NT2/D1 (cell line): ENCODE measurements around the gene P2RX2.

ENCODE experiments used
- DNase-seq: peaks from one replicate; pipeline ENCODE4 v3.0.0-alpha.2; 2011; ENCODE audit warnings: low read depth, low spot score
- H3K27me3 ChIP-seq: 2 replicates; pipeline ENCODE4 v1.6.0; 2011; ENCODE audit warnings: mild to moderate bottlenecking; ENCODE audit not compliant: insufficient read length, insufficient read depth
- H3K36me3 ChIP-seq: 2 replicates; pipeline ENCODE4 v1.6.1; 2011; ENCODE audit warnings: mild to moderate bottlenecking, low read length, mixed read lengths; ENCODE audit not compliant: insufficient read depth, insufficient read length
- H3K4me1 ChIP-seq: 2 replicates; pipeline ENCODE4 v1.5.1; 2011; ENCODE audit not compliant: insufficient read depth, insufficient read length
- H3K4me3 ChIP-seq: 2 replicates; pipeline ENCODE4 v1.5.1; 2011; ENCODE audit warnings: low read depth; ENCODE audit not compliant: insufficient read length
- H3K9ac ChIP-seq: 2 replicates; pipeline ENCODE4 v1.6.0; 2011; ENCODE audit warnings: low read depth; ENCODE audit not compliant: insufficient read length
- H3K9me3 ChIP-seq: 2 replicates; pipeline ENCODE4 v1.5.1; 2011; ENCODE audit warnings: mild to moderate bottlenecking, low read length; ENCODE audit not compliant: insufficient read depth
- SUZ12 ChIP-seq: IDR thresholded peaks from 2 replicates; pipeline ENCODE4 v1.6.1; 2011; ENCODE audit not compliant: insufficient read length, insufficient read depth; ENCODE audit errors: extremely low read depth
- YY1 ChIP-seq: IDR thresholded peaks from 2 replicates; pipeline ENCODE4 v1.6.1; 2011; ENCODE audit not compliant: insufficient read length, insufficient read depth
- ZNF274 ChIP-seq: IDR thresholded peaks from 2 replicates; pipeline ENCODE4 v1.6.1; 2011; ENCODE audit warnings: mild to moderate bottlenecking, low read depth, low read length

P2RX2 gene

GRCh38 chr12:132635076-132635955 is 16.7 kb downstream of the P2RX2 start:
- Histone ChIP-seq H3K9me3 (no peaks in the 10 kb centered on the region), H3K4me1 (peaks cover 6% of the 10 kb centered on the region), H3K27me3 (no peaks in the 10 kb centered on the region), H3K36me3 (peaks cover 97% of the 10 kb centered on the region), H3K4me3 (no peak overlapping the region), H3K9ac (no peak overlapping the region)
- no peak for TF ChIP-seq SUZ12
- no peak for TF ChIP-seq ZNF274
- TF ChIP-seq YY1: no peak
- no peak for DNase-seq

GRCh38 chr12:132637811-132638210 is 19.2 kb downstream of the P2RX2 start:
- no peaks in the 10 kb centered on the region for H3K27me3 ChIP-seq
- peaks cover 97% of the 10 kb centered on the region for H3K36me3 ChIP-seq
- H3K4me3 ChIP-seq: no peak overlapping the region
- no peaks in the 10 kb centered on the region for H3K9me3 ChIP-seq
- TF ChIP-seq ZNF274: no peak
- no peak for TF ChIP-seq SUZ12
- no peak for TF ChIP-seq YY1
- H3K4me1 ChIP-seq: peaks cover 6% of the 10 kb centered on the region
- no peak overlapping the region for H3K9ac ChIP-seq
- DNase-seq: no peak

GRCh38 chr12:132638541-132639408 is 20.2 kb downstream of the P2RX2 start:
- Histone ChIP-seq H3K4me3 (no peak overlapping the region), H3K36me3 (peaks cover 97% of the 10 kb centered on the region), H3K9ac (no peak overlapping the region), H3K4me1 (peaks cover 6% of the 10 kb centered on the region), H3K9me3 (no peaks in the 10 kb centered on the region), H3K27me3 (no peaks in the 10 kb centered on the region)
- TF ChIP-seq SUZ12 (no peak), YY1 (no peak)
- DNase-seq: no peak

- no peaks in the 10 kb centered on the region for H3K9me3 ChIP-seq
- H3K4me3 ChIP-seq: no peak overlapping the region
- peaks cover 6% of the 10 kb centered on the region for H3K4me1 ChIP-seq
- no peaks in the 10 kb centered on the region for H3K27me3 ChIP-seq
- no peak for DNase-seq
- no peak for TF ChIP-seq SUZ12
- no peak for TF ChIP-seq YY1
- no peak for TF ChIP-seq ZNF274
- H3K9ac ChIP-seq: no peak overlapping the region
- H3K36me3 ChIP-seq: peaks cover 93% of the 10 kb centered on the region
Observed at GRCh38 chr12:132639956-132640520, 21.5 kb downstream of the P2RX2 start.

- Histone ChIP-seq H3K9ac (no peak overlapping the region), H3K9me3 (no peaks in the 10 kb centered on the region), H3K36me3 (peaks cover 92% of the 10 kb centered on the region), H3K4me1 (peaks cover 6% of the 10 kb centered on the region), H3K4me3 (no peak overlapping the region), H3K27me3 (no peaks in the 10 kb centered on the region)
- no peak for TF ChIP-seq ZNF274
- no peak for TF ChIP-seq YY1
- DNase-seq: no peak
Observed at GRCh38 chr12:132640936-132641335, 22.4 kb downstream of the P2RX2 start.

GRCh38 chr12:132641811-132642650 is 23.5 kb downstream of the P2RX2 start:
- DNase-seq: no peak
- H3K27me3 ChIP-seq: no peaks in the 10 kb centered on the region
- H3K9me3 ChIP-seq: no peaks in the 10 kb centered on the region
- H3K4me3 ChIP-seq: no peak overlapping the region
- no peak overlapping the region for H3K9ac ChIP-seq
- peaks cover 90% of the 10 kb centered on the region for H3K36me3 ChIP-seq
- TF ChIP-seq ZNF274: no peak
- TF ChIP-seq SUZ12: no peak
- no peak for TF ChIP-seq YY1
- peaks cover 3% of the 10 kb centered on the region for H3K4me1 ChIP-seq
